Fibroblast of gingiva (primary cell): ENCODE measurements around the gene RAB8B.

ENCODE experiments used
- DNase-seq: peaks from one replicate; pipeline ENCODE4 v3.0.0-alpha.2; 2011; ENCODE audit warnings: low read depth

Gene RAB8B

GRCh38 chr15:63313825-63314224, 124.4 kb downstream of the RAB8B start:
- no peak for DNase-seq

- no peak for DNase-seq
Observed at GRCh38 chr15:63314409-63314808, 125.0 kb downstream of the RAB8B start.
